Measurements from ENCODE around the gene SLC44A3.

Gene SLC44A3

GRCh38 chr1:94843430-94843829, 23.3 kb downstream of the SLC44A3 start:
- no peak for DNase-seq

- no peak for DNase-seq
Observed at GRCh38 chr1:94843846-94844245, 23.7 kb downstream of the SLC44A3 start.

DNA sequence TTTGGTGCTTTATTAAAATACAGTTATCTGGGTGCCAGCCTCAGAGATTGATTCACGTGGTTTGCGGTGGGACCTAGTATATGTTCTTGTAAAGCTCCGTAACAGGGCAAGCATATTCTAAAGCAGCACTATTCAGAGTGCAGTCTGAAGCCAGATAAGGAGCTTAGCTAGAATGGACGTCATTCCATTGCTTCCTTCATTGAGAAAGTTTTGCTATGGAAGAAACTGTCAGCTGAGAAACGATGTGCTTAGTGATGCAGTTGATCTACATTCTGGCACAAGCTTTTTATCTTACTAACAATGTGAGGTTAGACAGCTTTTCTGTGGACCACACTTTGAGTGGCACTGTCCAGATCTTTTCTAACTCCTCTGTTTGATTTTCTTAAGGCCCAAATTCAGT, 26.2 kb downstream of the SLC44A3 start:
- no peak for DNase-seq

GRCh38 chr1:94851571-94851970, 31.4 kb downstream of the SLC44A3 start:
- DNase-seq, result no peak

GRCh38 chr1:94852788-94853187, 32.6 kb downstream of the SLC44A3 start:
- no peak for DNase-seq

DNA sequence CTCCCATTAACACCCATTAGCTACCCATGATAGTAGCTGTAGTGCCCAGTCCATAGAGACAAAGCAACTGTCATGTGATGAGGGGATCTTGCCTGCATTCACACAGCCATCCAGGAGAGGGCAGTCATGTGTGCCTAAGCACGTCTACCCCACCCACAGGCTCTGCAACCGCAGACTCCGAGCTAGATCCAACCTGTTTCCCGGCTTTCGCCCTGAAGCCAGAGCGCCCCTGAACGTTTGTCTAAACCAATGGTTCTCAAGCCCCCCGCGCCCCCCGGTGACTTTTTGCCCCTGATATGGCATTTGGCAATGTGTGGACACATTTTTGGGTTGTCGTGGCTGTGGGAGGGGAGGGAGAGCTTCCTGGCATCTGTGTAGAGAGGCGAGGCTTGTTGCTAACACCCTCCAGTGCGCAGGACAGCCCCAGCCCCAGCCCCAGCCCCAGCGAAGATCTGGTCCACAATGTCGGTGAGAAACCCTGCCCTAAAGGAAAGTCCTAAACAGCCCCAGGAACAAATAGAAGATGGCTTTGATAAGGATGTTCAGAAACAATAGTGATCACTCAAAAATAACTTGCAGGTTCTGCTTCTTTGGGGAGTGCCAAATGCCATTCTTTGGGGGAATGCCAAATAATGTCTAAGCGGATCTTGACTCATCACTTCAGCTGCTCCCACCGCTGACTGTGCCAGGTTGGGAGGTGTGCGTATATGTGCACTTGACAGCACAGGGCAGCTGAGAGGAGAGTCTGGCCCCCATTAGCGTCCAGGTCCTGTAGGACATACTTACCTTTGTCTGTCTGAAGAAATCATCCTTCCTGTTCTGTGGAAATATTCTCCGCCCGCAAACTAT, 34.5 kb downstream of the SLC44A3 start:
- DNase-seq, result peak; percentile 59 to 73

GRCh38 chr1:94855307-94855700, 35.1 kb downstream of the SLC44A3 start:
- no peak for DNase-seq

GRCh38 chr1:94856004-94856403, 35.8 kb downstream of the SLC44A3 start:
- DNase-seq, result no peak

GRCh38 chr1:94856868-94857267, 36.7 kb downstream of the SLC44A3 start:
- no peak for DNase-seq

DNA sequence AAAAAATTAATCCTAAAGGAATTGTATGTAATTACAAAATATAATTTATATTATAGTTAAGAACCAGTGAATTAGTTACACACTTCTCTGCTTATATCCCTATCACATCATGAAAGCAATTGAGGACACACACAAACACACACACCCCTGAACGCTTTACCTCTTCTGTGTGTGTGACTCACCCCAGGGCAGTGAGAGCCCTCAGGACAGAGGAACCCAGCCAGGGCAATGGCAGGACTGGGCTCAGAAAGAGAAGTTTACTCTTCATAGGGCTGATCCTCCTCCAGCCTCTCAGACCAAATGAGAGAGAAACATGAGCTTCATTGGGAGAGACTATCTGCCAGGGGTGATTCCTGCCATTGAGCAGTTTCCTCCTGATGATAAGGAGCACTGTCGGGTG, 38.1 kb downstream of the SLC44A3 start:
- DNase-seq, result no peak

- no peak for DNase-seq
Observed at GRCh38 chr1:94859174-94859573, 39.0 kb downstream of the SLC44A3 start.

DNA sequence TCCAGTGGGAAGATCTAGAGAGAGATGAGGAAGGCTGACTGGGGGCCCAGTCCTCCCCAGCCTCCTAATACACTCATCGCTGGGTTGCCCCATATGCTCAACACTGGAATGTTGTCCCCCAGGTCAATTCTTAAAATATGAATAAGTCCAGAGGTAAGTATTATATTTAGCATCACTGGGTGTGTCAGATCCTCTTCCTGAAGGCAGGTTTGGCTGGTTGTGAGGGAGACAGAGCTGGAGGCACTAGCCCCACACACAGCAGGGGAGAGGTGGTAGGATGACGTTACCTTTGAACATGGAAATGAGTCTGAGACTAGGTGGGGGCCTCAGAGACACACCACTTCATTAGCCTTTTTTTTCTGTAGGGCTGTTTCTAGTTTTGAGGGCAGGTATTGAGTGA, 42.6 kb downstream of the SLC44A3 start:
- no peak for DNase-seq

- DNase-seq, result no peak
Observed at GRCh38 chr1:94863297-94863911, 43.2 kb downstream of the SLC44A3 start.

DNA sequence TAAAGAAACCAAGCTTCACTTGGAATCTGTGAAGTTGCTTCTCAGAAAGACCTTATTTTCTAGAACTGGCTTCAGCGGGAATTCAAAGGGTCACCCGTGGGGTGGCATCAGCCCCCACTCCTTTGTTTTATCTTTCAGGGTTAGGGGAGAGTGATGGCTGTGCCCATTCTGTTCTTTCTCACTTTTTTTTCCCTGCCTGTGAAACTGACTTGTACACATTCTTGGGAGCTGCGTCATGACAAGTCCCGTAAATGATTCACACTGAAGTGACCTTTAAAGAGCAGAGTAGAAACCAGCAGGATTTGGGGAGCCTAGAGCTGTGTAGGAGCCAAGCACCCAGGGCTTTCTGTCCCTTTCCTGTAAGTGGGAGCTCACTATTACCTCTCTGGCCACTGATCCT, 43.8 kb downstream of the SLC44A3 start:
- DNase-seq, result no peak

- no peak for DNase-seq
Observed at GRCh38 chr1:94864821-94865220, 44.7 kb downstream of the SLC44A3 start.

DNA sequence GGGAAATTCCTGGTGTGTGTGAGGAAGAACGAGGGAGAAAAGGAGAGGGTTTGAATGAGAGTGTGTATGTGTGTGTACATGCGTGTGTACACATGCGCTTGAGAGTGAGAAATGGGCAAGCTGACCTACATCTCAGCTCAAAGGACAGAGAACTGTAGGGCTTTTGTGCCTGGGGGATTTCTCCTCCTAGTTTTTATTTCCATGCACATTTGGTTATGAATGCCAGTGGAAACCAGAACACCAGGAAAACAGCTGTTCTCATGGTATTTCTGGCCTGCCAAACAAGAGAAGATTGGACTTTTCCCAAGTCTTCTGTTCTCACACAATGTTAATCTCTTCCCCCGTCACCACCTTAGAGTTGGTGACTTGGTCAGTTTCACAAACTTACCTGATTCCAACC, 45.2 kb downstream of the SLC44A3 start:
- no peak for DNase-seq

DNA sequence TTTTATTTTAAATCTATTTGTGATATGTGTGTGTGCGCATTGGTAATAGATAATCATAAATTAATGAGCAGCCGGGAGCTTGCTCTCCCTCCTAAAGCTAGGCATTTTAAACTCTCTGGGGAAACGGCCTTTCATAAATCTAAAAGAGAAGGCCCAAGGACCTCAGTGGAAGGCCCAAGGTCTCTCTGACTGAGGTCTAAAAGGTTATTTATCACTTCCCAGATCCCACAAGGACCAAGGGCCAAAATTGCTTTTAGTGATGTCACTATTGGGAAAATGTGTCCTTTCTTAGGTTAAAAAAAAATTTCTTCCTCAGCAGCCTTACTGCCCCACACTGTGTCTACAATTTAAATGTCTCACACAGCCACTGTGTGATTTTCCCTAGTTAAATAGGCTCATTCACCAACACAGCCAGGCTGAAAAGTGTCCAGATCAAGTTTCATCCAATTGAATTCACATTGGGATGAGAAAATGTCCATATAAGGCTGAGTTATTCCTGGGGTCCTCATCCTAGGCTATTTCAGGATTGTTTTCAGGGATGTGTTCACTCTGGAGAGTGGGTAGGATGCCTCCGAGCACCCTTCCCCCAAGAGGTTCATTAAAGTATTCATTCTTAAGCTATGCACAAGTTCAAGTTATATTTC, 46.1 kb downstream of the SLC44A3 start:
- DNase-seq, result peak; percentile 14 to 15

DNA sequence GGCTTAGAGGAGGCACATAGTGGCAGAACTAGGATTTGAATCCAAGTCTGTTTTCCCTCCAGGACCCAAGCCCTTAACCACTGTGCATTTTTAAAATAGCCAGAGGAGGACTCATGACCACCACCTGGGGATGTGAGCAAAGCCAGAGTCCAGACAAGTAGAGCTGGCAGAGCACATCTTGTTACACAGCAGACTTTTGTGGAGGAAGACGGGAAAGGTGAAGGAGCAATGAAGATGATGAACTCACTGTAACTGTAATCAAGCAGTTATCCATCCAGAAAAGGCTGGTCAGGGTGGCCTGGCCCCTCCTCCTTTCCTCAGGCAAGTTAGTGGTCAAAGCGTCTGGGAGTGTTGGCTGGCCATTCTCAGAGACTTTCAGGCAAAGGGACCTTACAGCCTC, 50.9 kb downstream of the SLC44A3 start:
- DNase-seq, result no peak

DNA sequence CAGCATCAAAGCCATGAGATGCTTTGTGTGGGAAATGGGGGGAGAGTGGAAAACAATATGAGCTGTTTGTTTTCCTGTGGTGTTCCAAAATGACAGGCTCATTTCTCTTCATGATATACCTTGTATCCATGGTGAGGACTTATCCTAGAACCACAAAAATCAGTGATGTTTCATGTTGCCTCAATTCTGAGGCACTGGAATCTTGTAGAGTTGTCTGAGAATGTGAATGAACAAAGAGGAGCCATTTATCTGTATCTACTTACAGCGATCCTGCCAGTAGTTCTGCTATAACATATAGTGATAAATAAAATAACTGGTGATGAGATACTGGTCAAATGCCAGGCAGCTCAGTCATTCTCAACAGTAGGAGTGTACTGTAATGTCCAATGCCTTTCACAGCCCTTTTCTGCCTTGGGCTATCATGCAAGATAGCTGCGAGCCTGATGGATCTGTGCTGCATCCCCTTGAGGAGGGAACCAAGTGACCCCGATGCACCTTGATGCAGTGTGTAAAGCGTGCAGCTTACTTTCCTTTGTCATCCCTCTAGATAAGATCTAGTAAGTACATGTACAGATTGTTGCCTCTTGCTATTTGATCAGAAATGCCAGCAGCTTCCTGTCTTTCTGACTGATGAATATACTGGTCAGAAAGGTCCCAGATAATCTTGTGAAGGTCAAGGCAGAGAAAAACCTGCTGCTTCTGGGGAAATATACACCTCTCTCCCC, 52.8 kb downstream of the SLC44A3 start:
- no peak for DNase-seq

- no peak for DNase-seq
Observed at GRCh38 chr1:94873520-94874351, 53.6 kb downstream of the SLC44A3 start.

DNA sequence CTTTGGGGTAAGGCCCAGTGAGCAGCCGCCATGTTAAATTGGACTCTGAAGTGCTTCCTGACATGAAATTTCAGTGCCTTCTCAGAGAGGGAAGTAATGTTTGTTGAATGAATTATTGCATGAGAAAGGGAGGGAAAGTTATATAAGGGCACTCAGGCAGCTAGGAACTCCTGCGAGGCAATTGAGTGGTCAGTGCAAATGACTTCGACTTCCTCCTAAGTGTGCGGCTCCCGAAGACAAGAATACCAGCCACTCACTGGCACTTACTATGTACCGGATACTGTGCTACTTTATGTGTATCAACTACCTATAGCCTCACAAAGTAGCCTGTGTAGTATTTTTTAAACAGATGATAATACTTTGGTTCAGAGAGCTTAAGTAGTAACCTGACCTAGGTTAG, 54.3 kb downstream of the SLC44A3 start:
- no peak for DNase-seq

GRCh38 chr1:94875794-94876193, 55.6 kb downstream of the SLC44A3 start:
- DNase-seq, result no peak

GRCh38 chr1:94876362-94876761, 56.2 kb downstream of the SLC44A3 start:
- no peak for DNase-seq
